Liver (tissue), 9 donors: ENCODE results near the gene MTMR2. TPM values are rescaled to one million over a fixed set of nuclear protein-coding genes. Genes with fewer than 3 reads are reported as not detected.

Source experiments
- DNase-seq: peaks from one replicate; pipeline ENCODE4 v3.0.0-alpha.2; 2017; ENCODE audit warnings: low spot score
- H3K27ac ChIP-seq, 2 donors: one replicate each; pipeline ENCODE4 v1.7.0; 2013; ENCODE audit warnings: inconsistent platforms in 2 of 2, low read length in 2 of 2, control low read depth in 1 of 2, low read depth in 1 of 2, mild to moderate bottlenecking in 1 of 2
- H3K27me3 ChIP-seq, 4 donors: one replicate each; pipeline versions ENCODE4 v1.6.1 to v1.7.0; 2013; ENCODE audit warnings: low read length in 3 of 4, inconsistent platforms in 1 of 4, mild to moderate bottlenecking in 1 of 4, moderate library complexity in 1 of 4; ENCODE audit not compliant: control insufficient read depth in 4 of 4, insufficient read depth in 4 of 4
- H3K36me3 ChIP-seq, 4 donors: one replicate each; pipeline versions ENCODE4 v1.6.1 to v1.7.0; 2013; ENCODE audit warnings: low read length in 3 of 4, mild to moderate bottlenecking in 3 of 4, low read depth in 1 of 4, moderate library complexity in 1 of 4; ENCODE audit not compliant: control insufficient read depth in 4 of 4, insufficient read depth in 3 of 4
- H3K4me1 ChIP-seq, 4 donors: one replicate each; pipeline versions ENCODE4 v1.6.1 to v1.7.0; 2013; ENCODE audit warnings: low read length in 3 of 4, mild to moderate bottlenecking in 3 of 4, moderate library complexity in 1 of 4; ENCODE audit not compliant: control insufficient read depth in 4 of 4, insufficient read depth in 4 of 4
- H3K4me3 ChIP-seq, 3 donors: one replicate each; pipeline versions ENCODE4 v1.6.1 to v1.7.0; 2013; ENCODE audit warnings: low read length in 3 of 3, control low read depth in 1 of 3, low read depth in 1 of 3, mild to moderate bottlenecking in 1 of 3
- H3K9ac ChIP-seq, 2 donors: one replicate each; pipeline ENCODE4 v1.7.0; 2013; ENCODE audit warnings: low read length in 2 of 2, mild to moderate bottlenecking in 2 of 2, moderate library complexity in 2 of 2, control low read depth in 1 of 2, low read depth in 1 of 2
- H3K9me3 ChIP-seq, 4 donors: one replicate each; pipeline versions ENCODE4 v1.6.1 to v1.7.0; 2013; ENCODE audit warnings: low read length in 3 of 4; ENCODE audit not compliant: control insufficient read depth in 4 of 4
- ATF3 ChIP-seq: IDR thresholded peaks from 2 replicates; pipeline ENCODE4 v1.6.1; 2016; ENCODE audit warnings: antibody characterized with exemption
- CTCF ChIP-seq: fragments of 150-350 bp; IDR thresholded peaks from 2 replicates; pipeline ENCODE4 v1.5.1; 2017; ENCODE audit warnings: improper control_type of control experiment, low read depth, low read length; ENCODE audit not compliant: missing input control
- EGR1 ChIP-seq, 2 donors: IDR thresholded peaks; 2 replicates each; pipeline ENCODE4 v1.6.1; 2016 to 2018; ENCODE audit warnings: antibody characterized with exemption in 2 of 2, low read depth in 2 of 2
- FOXA2 ChIP-seq: IDR thresholded peaks from 2 replicates; pipeline ENCODE4 v1.6.1; 2016; ENCODE audit warnings: antibody characterized with exemption
- MAX ChIP-seq: IDR thresholded peaks from 2 replicates; pipeline ENCODE4 v1.6.1; 2016; ENCODE audit warnings: antibody characterized with exemption
- NR2F2 ChIP-seq: IDR thresholded peaks from 2 replicates; pipeline ENCODE4 v1.6.1; 2016; ENCODE audit warnings: antibody characterized with exemption
- SP1 ChIP-seq: IDR thresholded peaks from 2 replicates; pipeline ENCODE4 v1.6.1; 2018; ENCODE audit warnings: antibody characterized with exemption, mild to moderate bottlenecking
- TAF1 ChIP-seq: conservative IDR thresholded peaks from 2 replicates; pipeline ENCODE4 v1.6.1; 2016; ENCODE audit warnings: antibody characterized with exemption, mild to moderate bottlenecking
- ZBTB33 ChIP-seq: IDR thresholded peaks from 2 replicates; pipeline ENCODE4 v1.6.1; 2016; ENCODE audit warnings: antibody characterized with exemption
- WGBS: extraction: QIAGEN DNeasy Blood & Tissue Kit; methylation state at CpG from one replicate; pipeline ENCODE4 v1.1.7; 2013; 5-methylcytosine and 5-hydroxymethylcytosine counted together
- polyA plus RNA-seq, 2 donors: library from polyadenylated mRNA; stranded (reverse) in 1 of 2; unstranded in 1 of 2; fragments of 200-250 nt in 1 of 2; fragments of >200 nt in 1 of 2; fragmentation: Nextera tagmentation in 1 of 2; extraction: Ambion mirVana in 1 of 2; gene quantifications; one replicate each; pipeline versions ENCODE4 v1.2.1 to v1.2.3, GENCODE V29; 2013 to 2015
- total RNA-seq, 2 donors: library from RNA; depleted of rRNA; stranded (reverse); fragments of >200 nt; gene quantifications; one replicate each; pipeline ENCODE4 v1.2.3, GENCODE V29; 2014
- donor health status: healthy.
- donor health status: healthy.
- donor health status: healthy.
- donor health status: healthy.
- donor health status: healthy.

Gene MTMR2
- total and polyA plus RNA-seq, 4 donors = 2.0 to 9.5 (median 3.1) TPM

GRCh38 chr11:95923439-95923727 lies 524 bp downstream of the MTMR2 start:
- TF ChIP-seq ZBTB33 (no peak), TAF1 (no peak), NR2F2 (no peak), ATF3 (no peak), FOXA2 (no peak), CTCF (no peak)
- peaks cover 0 to 13% (median 10%) of the 10 kb centered on the region in 4 donors for H3K4me1 ChIP-seq
- H3K36me3 ChIP-seq = no peaks in the 10 kb centered on the region
- peak overlapping the region; percentile 85 to 95 (median 92) for H3K4me3 ChIP-seq
- H3K27me3 ChIP-seq = no peaks in the 10 kb centered on the region
- no peaks in the 10 kb centered on the region for H3K9me3 ChIP-seq
- peak overlapping the region; percentile 56 to 57 for H3K9ac ChIP-seq
- peak overlapping the region; percentile 71 to 83 for H3K27ac ChIP-seq
- WGBS = 1% methylated on average over 7 of the region's 7 CpGs
- DNase-seq = no peak

- Histone ChIP-seq H3K9ac (peak overlapping the region in 1 of 2 donors; percentile 56), H3K4me3 (peak overlapping the region; percentile 85 to 95 (median 92)), H3K4me1 (peaks cover 0 to 13% (median 10%) of the 10 kb centered on the region in 4 donors), H3K36me3 (no peaks in the 10 kb centered on the region), H3K27me3 (no peaks in the 10 kb centered on the region), H3K9me3 (no peaks in the 10 kb centered on the region), H3K27ac (peak overlapping the region; percentile 71 to 83)
- 49% methylated on average over 9 of the region's 9 CpGs for WGBS
- no peak for TF ChIP-seq EGR1 (IDR thresholded peaks at IDR 0.05; ENCODE audit: low read depth in 2 of 2)
- no peak for DNase-seq
Observed at GRCh38 chr11:95922536-95923438, 1.1 kb downstream of the MTMR2 start.

- no peaks in the 10 kb centered on the region for H3K27me3 ChIP-seq
- H3K4me1 ChIP-seq = peaks cover 0 to 13% (median 10%) of the 10 kb centered on the region in 4 donors
- H3K9me3 ChIP-seq = no peaks in the 10 kb centered on the region
- WGBS = 66% methylated on average over 2 of the region's 2 CpGs
- DNase-seq = no peak
- no peak overlapping the region for H3K9ac ChIP-seq
- no peak overlapping the region for H3K27ac ChIP-seq
- H3K36me3 ChIP-seq = no peaks in the 10 kb centered on the region
- TF ChIP-seq CTCF (no peak), SP1 (no peak), MAX (no peak), FOXA2 (no peak), ZBTB33 (no peak), EGR1 (IDR thresholded peaks at IDR 0.05; ENCODE audit: low read depth in 2 of 2) (no peak)
- no peak overlapping the region for H3K4me3 ChIP-seq
Observed at GRCh38 chr11:95922099-95922498, 1.8 kb downstream of the MTMR2 start.
